Fibroblast of villous mesenchyme (primary cell): ENCODE results near the gene HCFC1. TPM values are rescaled to one million over a fixed set of nuclear protein-coding genes. Genes with fewer than 3 reads are reported as not detected.

ENCODE experiments used
- DNase-seq: peaks from one replicate; pipeline ENCODE4 v3.0.0-alpha.2; 2010; ENCODE audit warnings: low read depth
- H3K4me3 ChIP-seq: 2 replicates; pipeline ENCODE4 v1.5.1; 2011; ENCODE audit warnings: low read depth, mild to moderate bottlenecking, low read length
- CTCF ChIP-seq: IDR thresholded peaks from 2 replicates; pipeline ENCODE4 v1.5.1; 2012; ENCODE audit warnings: low read depth, mild to moderate bottlenecking, low read length; ENCODE audit not compliant: insufficient read depth
- total RNA-seq: library from RNA; depleted of rRNA; stranded (reverse); fragments of >200 nt; gene quantifications from 2 replicates; pipeline ENCODE4 v1.2.3, GENCODE V29; 2012

Gene HCFC1
- total RNA-seq, 1 donor, result 28.1 TPM

GRCh38 chrX:153909024-153909979 is 62.3 kb downstream of the HCFC1 start:
- H3K4me3 ChIP-seq, result no peak overlapping the region
- TF ChIP-seq CTCF, result no peak
- no peak for DNase-seq

- TF ChIP-seq CTCF, result no peak
- no peak for DNase-seq
- no peak overlapping the region for H3K4me3 ChIP-seq
These were observed 63.3 kb downstream of the HCFC1 start for GRCh38 chrX:153908219-153908860.

GRCh38 chrX:153907456-153907855 is 64.2 kb downstream of the HCFC1 start:
- no peak for DNase-seq
- no peak for TF ChIP-seq CTCF
- H3K4me3 ChIP-seq, result no peak overlapping the region

GRCh38 chrX:153906126-153906917 is 65.3 kb downstream of the HCFC1 start:
- DNase-seq, result no peak
- no peak for TF ChIP-seq CTCF
- no peak overlapping the region for H3K4me3 ChIP-seq

- no peak overlapping the region for H3K4me3 ChIP-seq
- TF ChIP-seq CTCF, result no peak
- no peak for DNase-seq
These were observed 66.0 kb downstream of the HCFC1 start for GRCh38 chrX:153905481-153906095.
